Measurements from ENCODE around the gene CILP2. TPM values are rescaled to one million over a fixed set of nuclear protein-coding genes. Genes with fewer than 3 reads are reported as not detected.

CILP2 gene
- total RNA-seq, 1 donor from 2014 or later: 0.26 TPM

DNA sequence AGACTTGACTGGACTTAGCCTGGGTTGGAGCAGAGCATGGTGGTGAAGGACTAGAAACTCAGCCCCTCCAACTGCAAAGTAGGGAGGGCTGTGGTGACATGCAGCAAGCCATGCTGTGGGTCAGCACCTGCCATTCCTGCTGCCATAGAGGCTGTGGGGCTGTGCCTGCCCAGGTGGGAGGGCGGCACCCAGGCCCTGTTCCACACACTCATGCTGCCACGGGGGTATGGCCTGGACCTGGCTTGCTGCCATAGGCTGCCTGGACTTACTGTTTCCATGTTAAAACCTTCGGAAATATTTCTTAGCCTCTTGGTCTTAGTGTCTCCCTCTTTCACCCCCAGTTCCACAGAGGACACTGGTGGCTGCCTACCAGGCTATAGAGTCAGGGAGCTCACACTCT is 29.3 kb downstream of the CILP2 start:
- no peak for DNase-seq (ENCODE audit: low spot score)

DNA sequence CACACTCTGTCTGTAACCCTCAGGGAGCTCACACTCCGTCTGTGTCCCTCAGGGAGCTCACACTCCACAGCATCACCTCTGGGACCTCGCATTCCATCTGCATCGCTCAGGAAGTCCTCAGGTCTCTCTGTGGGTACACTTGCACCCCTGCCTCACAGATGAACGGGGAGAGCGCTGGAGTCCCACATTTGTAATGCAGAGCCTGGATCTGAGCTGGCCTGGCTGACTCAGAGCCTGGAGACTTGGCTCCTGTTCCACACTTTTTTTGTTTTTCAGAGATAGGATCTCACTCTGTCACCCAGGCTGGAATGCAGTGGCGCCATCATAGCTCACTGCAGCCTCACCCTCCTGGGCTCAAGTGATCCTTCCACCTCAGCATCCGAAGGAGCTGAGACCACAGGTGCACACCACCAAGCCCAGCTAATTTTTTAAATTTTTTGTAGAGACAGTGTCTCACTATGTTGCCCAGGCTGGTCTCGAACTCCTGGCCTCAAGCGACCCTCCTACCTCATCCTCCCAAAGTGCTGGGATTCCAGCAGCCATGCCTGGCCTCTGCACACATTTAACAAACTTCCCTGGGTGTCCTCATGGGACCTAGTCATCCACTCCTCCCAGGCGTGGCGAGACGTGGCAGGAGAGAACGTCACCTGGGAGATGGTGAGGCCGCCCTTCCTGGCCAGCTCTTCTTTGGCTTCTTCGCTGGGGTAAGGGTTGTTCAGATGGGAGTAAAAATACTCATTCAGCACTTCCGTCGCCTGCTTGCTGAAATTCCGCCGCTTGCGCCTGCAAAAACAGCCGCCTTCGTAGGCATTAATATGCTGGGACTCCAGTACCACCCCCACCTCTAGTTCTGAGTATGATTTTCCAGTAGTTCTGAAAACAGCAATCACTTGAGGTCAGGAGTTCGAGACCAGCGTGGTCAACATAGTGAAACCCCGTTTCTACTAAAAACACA is 31.0 kb downstream of the CILP2 start:
- DNase-seq (ENCODE audit: low spot score): no peak

DNA sequence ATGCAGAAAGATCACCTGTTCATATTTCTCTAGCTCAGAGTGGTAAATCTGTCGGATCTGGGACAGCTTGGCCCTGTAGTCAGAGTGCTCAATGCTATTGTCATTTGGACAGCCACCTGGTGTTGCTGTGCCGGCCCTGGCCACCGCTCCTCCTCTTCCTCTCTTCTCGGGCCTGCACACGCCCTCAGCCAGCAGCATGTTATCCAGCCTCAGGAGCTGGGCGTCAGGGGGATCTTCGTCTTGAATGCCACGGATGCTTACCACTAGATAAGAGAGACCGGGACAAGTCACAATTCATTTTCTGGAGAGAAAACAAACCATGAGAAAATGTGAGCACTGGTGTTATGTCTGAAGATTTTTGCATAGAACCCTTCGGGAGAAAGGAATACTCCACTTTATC is 32.5 kb downstream of the CILP2 start:
- DNase-seq (ENCODE audit: low spot score): no peak

DNA sequence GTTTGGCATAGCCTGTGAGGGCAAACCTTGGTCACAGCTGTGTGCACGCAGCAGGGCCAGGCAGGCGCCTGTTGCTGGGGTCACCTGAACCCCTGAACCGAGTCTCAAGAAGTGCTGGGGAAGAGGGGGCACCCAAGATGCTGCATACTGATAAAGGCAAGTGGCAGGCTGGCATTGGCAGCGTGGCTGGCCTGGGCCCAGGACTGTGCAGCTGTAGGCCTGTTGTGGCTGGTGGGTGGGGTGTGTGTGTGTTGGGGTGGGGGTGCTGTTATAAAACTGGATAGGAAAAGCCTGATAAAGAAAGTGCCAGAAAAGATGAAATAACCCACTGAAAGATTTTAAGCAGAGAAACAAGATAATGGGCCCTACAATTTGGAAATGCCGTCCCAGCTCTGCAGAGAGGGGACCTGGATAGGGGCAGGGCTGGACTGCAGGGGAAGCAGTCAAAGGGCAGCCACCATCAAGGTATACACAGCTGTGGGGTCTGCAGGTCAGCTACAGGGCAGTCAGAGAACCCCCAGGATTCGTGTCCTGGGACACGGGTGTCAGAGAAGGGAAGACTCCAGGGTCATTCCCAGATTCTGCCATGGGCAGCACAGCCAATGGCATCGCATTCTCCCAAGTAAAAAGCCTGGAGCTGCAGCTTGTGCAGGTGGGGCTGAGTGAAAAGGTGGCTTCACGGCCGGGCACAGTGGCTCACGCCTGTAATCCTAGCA is 33.2 kb downstream of the CILP2 start:
- no peak for DNase-seq (ENCODE audit: low spot score)

DNA sequence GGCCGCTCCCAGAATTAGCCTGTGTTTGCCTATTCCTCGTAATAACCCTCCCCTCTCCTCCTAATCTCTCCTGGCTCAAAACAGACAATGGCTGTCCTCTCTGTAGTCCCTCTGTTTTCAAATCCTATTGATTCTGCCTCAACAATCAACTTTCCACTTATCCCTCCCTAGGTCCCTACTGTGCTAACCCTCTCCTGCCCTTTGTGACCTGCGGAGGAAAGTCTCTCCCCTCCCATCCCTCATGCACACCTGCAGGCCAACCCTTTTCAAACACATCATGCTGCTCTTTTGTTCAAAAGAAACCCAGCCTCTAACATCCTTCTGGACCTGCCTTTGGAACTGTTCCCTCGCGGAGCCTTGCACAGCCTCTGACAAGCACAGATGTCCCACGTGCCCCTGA is 37.3 kb downstream of the CILP2 start:
- DNase-seq (ENCODE audit: low spot score): no peak

DNA sequence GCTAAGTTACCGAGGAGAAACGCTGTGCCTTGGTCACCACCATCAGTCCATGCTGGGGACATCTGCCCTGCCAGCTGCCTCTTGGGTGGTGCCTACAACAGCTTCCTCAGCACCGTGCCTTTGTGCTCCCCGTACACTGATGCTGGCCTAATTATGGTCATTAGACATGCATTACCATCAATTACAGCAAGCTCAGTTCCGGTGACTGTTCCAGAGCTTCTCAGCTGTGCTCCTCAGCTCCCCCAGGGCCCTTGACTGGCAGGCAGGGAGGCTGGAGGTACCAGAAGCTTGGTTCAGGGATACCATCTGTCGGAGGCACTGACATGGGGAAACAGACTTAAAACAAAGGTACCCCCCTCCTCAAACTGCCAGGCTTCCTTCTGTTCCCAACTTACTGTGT is 40.2 kb downstream of the CILP2 start:
- DNase-seq (ENCODE audit: low spot score): no peak

DNA sequence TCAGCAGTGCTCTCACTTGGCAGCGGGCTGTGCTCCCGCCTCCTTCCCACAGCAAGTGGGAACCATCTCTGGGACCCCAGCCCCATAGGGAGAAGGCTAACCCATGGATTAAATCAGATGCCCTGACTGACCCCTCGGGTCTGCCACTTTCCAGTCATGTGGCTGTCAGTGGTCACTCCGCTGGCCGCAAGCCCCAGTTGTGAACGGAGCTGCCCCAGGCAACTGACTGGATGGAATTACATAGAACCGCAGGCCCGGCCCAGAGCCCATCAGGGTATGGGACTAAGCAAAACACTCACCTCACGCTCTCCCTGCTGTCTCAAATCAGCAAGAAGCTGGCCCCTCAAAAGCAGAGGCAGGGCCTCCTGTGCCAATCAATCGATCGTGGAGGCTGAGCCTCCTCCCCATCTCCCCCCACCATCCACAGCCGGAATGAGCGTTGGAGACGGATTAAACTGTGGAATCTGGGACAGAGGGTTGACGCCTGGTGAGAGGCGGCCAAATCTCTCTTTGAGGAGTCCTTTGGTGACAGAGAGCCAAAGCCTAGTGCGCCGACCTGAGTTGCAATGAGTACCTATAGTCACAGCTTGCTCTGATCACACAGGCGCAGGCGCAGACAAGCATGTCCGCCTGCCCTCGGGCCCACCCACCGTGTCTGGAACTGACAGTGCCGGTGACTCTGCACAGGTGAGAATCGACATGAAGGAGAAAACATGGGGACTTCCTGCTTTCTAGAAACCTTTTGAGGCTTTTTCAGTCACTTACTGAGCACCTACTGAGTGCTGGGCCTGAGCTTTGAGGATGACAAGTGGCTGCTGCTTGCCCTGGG is 41.7 kb downstream of the CILP2 start:
- no peak for DNase-seq (ENCODE audit: low spot score)

DNA sequence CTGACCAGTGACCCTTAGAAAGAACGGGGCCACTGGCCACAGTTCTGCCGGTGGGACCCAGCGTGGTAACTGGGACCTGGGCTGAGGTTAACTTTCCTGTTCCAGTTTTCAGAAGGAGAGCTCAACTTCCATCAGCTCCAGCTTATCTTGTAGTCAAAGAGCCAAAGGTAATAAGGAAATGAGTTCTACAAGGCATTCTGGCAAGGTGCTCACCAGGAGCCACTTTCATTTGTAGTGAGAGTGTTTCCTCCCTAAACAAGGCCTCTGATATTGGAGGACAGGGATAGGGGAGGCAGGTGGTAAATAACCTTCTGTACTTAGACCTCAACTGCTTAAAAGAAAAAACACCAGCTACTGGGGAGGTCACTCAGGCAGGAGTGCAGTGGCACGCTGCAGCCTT is 42.4 kb downstream of the CILP2 start:
- DNase-seq (ENCODE audit: low spot score): no peak

DNA sequence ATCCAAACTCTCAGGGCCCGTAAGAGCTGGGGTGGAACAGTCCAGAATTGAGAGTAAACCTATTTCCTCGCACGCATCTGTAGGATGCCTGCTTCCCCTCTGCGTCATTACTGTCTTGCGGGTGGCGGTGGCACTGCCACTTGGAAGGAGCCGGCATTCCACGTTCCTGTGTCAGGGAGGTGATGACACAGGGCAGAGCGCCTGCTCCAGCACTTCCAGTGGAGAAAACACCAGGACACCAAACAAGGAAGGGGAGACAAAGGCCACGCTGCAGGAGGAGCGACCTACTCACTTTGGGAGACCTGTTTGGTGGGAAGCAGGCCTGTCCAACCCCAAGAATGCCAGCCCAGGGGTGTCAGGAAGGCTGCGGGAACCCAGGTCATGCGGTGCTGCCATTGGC is 43.3 kb downstream of the CILP2 start:
- DNase-seq (ENCODE audit: low spot score): no peak

DNA sequence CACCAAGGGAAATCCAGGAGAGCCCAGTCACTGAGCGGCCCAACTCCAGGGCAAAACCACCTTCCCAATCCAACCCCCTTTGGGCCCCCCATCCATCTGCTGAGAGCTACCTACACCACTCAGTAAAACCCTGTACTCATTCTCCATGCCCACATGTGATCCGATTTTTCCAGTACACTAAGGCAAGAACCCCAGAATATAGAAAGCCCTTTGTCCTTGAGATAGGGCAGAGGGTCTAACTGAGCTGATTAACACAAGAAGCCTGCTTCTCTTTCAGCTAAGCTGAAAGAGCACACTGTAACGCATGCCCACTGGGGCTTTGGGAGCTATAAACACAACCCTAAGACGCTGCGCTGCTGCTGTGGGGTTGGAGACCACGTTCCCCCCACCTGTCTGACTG is 44.4 kb downstream of the CILP2 start:
- no peak for DNase-seq (ENCODE audit: low spot score)

DNA sequence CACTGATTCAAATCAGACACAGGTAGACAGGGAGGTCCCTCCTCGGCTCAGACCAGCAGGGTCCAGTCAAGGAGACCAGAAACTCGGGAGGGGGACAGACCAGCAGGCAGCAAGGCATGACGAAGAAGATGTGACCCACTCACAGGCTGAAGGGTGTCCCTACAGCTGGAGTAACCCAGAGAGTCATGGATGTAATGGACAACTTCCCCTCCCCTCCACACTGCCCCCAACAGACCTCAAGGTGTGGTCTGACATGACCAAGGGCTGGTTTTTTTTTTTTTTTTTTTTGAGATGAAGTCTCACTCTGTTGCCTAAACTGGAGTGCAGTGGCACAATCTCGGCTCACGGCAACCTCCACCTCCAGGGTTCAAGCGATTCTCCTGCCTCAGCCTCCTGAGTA is 46.3 kb downstream of the CILP2 start:
- DNase-seq (ENCODE audit: low spot score): no peak

DNA sequence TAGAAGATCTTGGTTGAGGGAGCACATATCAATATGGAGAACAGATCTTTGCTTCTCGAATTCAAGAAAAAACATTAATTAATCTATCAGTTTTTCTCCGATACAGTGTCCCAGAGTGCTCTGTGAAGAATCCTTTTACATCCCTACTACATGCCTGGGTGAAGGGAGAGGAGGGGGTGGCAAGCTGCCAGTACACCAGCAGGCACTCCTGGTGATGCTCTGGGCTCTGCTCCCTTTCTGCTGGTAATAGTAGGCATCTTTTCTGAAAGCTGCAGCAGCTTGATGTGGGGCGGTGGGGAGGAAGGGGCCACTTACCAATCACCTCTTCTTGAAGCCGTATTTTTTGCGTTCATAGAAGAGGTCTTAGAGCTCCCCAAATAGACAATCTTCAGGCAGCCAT is 49.7 kb downstream of the CILP2 start:
- DNase-seq (ENCODE audit: low spot score): no peak

DNA sequence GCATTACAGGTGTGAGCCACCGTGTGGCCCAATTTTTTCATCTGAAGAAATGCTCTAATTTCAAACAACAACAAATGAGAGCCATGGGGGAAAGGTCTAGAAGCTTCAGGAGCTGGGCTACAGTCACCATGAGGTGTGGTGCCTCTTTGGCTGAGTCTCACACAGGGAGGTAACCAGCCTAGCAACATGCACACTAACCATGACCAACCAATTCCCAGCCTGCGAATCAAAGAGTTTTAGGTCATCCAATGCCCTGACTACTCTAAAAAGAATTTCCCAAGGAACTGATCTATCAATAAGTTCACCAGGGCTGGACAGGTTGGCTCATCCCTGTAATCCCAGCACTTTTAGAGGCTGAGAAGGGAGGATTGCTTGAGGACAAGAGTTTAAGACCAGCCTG is 50.5 kb downstream of the CILP2 start:
- no peak for DNase-seq (ENCODE audit: low spot score)

DNA sequence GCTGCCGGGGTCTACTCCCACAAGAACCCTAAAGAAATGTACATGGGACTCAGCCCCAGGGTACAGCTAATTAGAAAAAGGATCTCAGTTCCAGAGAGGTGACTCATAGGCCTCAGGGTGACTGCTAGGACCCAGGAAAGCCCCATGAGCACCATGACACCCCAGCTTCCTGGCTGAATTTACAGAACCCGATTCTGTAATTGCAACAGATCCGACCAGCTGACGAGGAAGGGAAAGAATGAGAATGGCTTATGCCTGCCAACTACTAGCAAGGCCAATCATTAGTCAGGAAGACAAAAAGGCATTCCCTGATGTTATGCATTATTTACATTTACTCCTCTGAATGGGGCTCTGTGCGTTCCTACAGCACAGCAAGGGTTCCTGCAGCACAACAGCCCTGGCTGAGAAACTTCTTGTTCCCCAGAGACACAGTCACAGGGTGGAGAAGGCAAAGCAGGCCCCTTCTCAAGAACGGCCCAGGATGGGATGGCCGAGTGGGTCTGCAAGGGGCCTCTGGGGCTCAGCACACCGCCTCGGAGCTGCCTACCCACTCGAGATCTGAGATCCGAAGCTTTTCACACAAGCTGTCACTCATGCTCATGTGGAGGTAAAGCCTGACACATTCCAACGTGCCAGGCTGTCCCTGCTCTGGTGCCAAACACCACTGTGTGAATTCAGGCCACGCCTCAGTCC is 53.2 kb downstream of the CILP2 start:
- peak; percentile 65 for DNase-seq (ENCODE audit: low spot score)

DNA sequence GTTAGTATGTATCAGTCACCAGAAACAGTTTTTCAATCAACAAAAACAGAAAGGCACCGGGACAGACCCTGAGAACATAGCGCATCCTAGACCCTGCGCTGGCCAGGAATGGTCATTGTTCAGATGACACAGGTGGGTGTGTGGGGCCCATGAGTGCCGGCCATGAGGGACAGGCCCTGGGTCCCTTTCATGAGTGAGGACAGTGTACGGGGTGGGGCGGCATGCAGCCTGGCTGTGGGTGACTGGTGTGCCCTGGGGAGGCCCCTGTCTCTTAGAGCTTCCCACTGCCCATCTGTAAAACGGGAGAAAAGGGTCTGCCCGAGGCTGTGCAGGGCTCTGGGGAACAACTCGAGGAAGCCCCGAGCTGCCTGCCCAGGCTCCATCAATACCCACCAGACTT is 54.6 kb downstream of the CILP2 start:
- no peak for DNase-seq (ENCODE audit: low spot score)

DNA sequence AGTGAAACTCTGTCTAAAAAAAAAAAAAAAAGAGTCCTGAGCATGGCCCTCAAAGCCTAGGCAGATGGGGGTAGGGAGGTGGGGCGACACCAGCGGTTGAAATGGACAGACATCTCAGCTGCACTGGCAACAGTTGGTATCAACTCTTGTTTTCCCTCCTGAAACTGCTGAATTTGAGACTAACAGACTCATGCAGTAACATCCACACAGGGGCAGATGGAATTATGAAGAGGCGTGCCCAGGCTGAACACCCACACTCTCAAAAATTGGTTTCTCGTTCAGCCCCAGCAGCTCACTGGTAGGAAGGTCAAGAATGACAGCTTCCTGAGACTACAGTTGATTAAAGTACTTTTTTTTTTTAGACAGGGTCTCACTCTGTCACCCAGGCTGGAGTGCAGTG is 56.3 kb downstream of the CILP2 start:
- DNase-seq (ENCODE audit: low spot score): no peak

DNA sequence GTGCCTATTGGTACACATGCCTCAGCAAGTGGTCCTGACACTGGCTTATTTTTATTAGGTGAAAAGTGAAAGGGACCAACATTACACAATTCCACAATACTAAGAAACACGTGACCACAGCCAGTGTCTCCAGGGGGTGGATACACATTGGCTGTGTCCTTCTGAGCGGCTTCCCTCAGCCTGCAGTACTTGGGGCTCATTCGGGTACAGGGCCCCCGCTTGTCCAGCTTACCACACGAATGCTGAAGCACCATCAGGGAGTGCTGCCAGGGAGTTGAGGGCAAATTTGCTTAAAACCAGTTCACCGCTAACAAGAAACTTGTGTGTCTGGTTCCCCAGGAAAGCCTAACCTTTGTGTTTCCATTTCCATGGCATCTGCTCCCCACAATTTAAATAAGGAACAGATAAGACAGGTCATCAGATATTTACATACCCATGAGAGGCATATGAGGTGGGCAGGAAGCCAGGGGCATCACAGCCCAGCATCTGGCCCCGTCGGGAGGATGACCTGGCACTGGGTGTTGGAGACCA is 57.2 kb downstream of the CILP2 start:
- DNase-seq (ENCODE audit: low spot score): peak; percentile 22
